ENCODE data around the gene IL21.

The IL21 gene

GRCh38 chr4:122635205-122635604 is 14.3 kb upstream of the IL21 start:
- H3K4me3 ChIP-seq (ENCODE audit: low read depth, low read length) = no peak overlapping the region

GRCh38 chr4:122633211-122633610 is 12.3 kb upstream of the IL21 start:
- no peak overlapping the region for H3K4me3 ChIP-seq (ENCODE audit: low read depth, low read length)

- H3K4me3 ChIP-seq (ENCODE audit: low read depth, low read length) = no peak overlapping the region
Measured at GRCh38 chr4:122632396-122633143, 11.7 kb upstream of the IL21 start.

GRCh38 chr4:122625156-122625555 is 4.3 kb upstream of the IL21 start:
- no peak overlapping the region for H3K4me3 ChIP-seq (ENCODE audit: low read depth, low read length)

- H3K4me3 ChIP-seq (ENCODE audit: low read depth, low read length) = no peak overlapping the region
Measured at GRCh38 chr4:122624205-122624604, 3.3 kb upstream of the IL21 start.

- no peak overlapping the region for H3K4me3 ChIP-seq (ENCODE audit: low read depth, low read length)
Measured at GRCh38 chr4:122623637-122624166, 2.8 kb upstream of the IL21 start.

GRCh38 chr4:122622400-122622799 is 1.5 kb upstream of the IL21 start:
- H3K4me3 ChIP-seq (ENCODE audit: low read depth, low read length) = no peak overlapping the region

- no peak overlapping the region for H3K4me3 ChIP-seq (ENCODE audit: low read depth, low read length)
Measured at GRCh38 chr4:122619611-122620010, 1.3 kb downstream of the IL21 start.

- H3K4me3 ChIP-seq (ENCODE audit: low read depth, low read length) = no peak overlapping the region
Measured at GRCh38 chr4:122617597-122618593, 3.0 kb downstream of the IL21 start.

- H3K4me3 ChIP-seq (ENCODE audit: low read depth, low read length) = no peak overlapping the region
Measured at GRCh38 chr4:122616915-122617596, 3.8 kb downstream of the IL21 start.

GRCh38 chr4:122614621-122615020 is 6.2 kb downstream of the IL21 start:
- H3K4me3 ChIP-seq (ENCODE audit: low read depth, low read length) = no peak overlapping the region

- H3K4me3 ChIP-seq (ENCODE audit: low read depth, low read length) = no peak overlapping the region
Measured at GRCh38 chr4:122612540-122612939, 8.3 kb downstream of the IL21 start.

GRCh38 chr4:122606364-122607043 is 14.4 kb downstream of the IL21 start:
- H3K4me3 ChIP-seq (ENCODE audit: low read depth, low read length) = no peak overlapping the region

- no peak overlapping the region for H3K4me3 ChIP-seq (ENCODE audit: low read depth, low read length)
Measured at GRCh38 chr4:122604146-122604545, 16.7 kb downstream of the IL21 start.

GRCh38 chr4:122603156-122603574 is 17.7 kb downstream of the IL21 start:
- H3K4me3 ChIP-seq (ENCODE audit: low read depth, low read length) = no peak overlapping the region

- no peak overlapping the region for H3K4me3 ChIP-seq (ENCODE audit: low read depth, low read length)
Measured at GRCh38 chr4:122602277-122603142, 18.4 kb downstream of the IL21 start.

- H3K4me3 ChIP-seq (ENCODE audit: low read depth, low read length) = no peak overlapping the region
Measured at GRCh38 chr4:122591196-122591595, 29.7 kb downstream of the IL21 start.

- H3K4me3 ChIP-seq (ENCODE audit: low read depth, low read length) = no peak overlapping the region
Measured at GRCh38 chr4:122588453-122589238, 32.2 kb downstream of the IL21 start.

GRCh38 chr4:122584519-122584918 is 36.3 kb downstream of the IL21 start:
- H3K4me3 ChIP-seq (ENCODE audit: low read depth, low read length) = no peak overlapping the region
